T-helper 9 cell (primary cell): ENCODE measurements around the gene DBH.
"Not testable (repeated sequence)": the region's sequence is repeated elsewhere in the genome, so short reads cannot be mapped to it uniquely, and the experiment has no call there.

Source experiments
- DNase-seq: peaks from one replicate; pipeline ENCODE4 v3.0.0-alpha.2; 2020

The DBH gene

DNA sequence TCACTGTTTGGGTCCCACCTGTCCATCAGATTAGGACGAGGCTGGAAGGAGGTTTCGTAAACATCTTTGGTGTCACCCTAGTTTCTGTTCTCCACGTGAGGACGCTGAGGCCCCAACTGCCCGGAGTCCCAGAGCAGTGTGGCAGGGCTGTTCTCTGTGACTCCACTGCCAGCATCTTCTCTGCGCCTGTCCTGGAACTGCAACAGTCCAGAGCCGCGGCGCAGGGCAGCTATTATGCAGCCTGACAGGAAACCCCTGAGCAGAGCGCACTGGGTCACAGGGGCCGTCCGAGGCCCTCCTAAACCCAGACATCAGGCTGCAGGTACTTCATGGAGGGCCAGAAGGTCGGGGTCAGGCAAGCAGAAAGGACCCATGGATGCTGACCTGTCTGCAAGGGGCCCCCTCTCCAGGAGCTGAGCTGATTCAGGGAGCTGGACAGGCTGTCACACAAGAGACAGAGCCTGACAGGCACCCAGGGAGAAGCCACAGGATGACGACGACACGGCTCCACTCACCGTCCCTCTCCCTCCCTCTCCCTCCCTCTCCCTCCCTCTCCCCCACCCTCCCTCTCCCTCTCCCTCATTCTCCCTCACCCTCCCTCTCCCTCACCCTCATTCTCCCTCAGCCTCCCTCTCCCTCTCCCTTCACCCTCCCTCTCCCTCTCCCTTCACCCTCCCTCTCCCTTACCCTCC lies 31.7 kb downstream of the DBH start:
- DNase-seq = no peak

DNA sequence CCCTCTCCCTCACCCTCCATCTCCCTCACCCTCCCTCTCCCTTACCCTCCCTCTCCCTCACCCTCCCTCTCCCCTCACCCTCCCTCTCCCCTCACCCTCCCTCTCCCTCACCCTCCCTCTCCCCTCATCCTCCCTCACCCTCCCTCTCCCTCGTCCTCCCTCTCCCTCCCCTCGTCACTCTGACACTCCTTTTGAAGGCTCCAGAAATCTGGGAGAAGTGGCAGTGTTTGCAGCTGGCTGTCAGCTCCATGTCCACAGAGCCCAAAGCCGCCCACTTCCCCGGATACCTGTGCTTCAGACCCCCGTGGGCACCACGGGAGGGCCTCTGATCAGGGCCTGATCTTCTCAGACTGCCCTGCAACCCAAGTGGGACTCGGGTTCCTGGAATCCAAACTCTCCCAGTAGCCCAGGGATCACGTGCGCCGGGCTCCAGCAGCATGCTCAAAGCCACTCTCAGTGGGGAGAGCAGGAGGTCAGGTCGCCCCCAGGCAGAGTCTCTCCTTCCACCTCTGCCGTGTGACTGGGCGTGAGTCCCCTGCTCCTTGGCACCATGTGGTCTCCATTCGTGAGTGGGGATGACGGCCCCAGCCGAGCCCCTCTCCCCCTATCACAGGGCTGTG lies 33.1 kb downstream of the DBH start:
- DNase-seq = no peak

DNA sequence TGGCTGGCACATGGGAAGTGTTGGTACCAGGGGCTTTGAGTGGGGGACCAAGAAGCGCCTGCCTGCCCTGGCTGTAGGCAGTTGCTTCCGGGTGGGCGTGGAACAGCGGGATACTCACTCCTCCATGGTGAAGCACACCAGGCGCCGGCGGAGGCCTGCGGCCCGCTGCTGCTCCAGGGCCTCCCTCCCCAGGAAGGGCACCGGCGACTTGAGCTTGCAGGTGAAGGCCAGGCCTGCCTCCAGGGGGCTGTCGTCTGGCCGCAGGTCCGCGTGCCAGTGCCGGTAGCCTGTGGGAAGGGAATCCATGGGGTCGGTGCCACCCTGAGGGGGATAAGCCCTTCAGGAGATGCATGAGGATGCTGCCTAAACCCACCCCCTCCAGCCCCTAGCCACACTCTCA lies 34.3 kb downstream of the DBH start:
- DNase-seq = no peak

DNA sequence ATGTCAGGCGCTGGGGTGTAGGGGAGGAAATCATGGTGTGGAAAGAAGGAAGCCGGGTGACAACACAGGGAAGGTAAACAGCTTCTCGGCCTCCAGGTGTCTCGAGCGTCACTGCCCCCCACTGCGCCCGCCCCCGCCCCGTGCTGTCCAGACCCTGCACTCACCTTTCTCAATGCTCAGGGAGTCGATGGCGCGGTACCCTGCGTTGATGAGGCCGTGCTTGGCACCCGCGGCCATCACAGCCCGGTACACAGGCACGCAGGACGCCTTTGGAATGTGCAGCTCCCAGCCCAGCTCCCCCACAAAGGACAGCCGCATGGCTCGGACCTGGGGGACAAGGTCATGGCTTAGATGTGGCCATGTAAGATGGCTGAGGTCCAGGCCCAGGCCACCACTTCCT lies 35.2 kb downstream of the DBH start:
- DNase-seq = no peak

DNA sequence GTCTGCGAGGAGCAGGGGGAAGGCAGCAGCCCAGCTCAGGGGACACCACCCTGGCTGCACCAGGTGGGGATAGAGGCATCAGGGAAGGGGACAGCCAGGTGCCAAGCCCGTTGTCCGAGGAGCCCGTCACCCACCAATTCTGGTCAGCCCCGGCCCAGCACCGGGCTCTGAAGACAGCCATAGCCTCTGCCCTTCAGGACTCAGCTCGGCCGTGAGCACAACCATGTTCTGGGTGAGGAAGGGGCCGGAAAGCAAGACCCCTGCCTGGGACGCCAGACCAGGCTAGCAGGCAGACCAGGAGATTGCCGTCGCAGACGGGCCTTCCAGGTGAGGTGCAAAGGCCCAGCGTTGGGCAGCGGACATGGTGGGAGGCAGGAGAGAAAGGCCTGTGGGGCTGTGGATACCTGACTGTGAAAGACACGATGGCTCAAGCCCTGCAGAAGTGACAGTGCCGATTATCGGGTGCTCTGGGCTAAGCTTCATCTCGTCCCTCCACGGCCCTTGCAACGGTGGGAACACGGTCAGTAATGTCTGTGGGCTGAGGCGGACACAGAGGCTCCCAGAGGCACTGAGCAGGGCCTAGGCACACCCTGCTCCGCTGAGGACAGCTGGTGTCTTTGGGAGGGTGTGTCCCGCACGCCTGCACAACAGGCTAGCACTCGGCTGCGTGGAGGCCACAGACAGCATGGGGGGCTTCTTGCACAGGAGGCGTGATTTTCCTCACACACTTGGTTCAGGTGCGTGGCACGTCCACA lies 36.5 kb downstream of the DBH start:
- no peak for DNase-seq

- no peak for DNase-seq
Measured at GRCh38 chr9:133673258-133673655, 37.1 kb downstream of the DBH start.

DNA sequence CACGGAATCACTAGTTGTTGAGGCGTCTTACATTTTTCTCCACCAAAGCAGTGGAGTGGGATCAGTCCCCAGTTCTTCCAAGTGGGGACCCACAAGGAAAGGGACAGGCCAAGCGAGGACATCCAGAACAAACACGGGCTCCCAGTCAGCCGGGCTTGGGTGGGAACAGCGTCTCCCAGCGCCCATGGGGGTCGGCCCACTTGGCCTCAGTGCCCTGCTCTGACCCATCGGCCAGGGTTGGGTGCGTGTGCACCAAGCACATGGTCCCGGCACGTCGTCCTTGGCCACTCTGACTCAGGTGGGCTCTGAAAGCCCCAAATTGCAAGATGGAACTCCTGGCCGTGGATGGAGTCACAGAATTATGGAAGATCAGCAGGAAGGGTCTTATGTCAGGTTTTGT lies 37.9 kb downstream of the DBH start:
- DNase-seq = no peak

DNA sequence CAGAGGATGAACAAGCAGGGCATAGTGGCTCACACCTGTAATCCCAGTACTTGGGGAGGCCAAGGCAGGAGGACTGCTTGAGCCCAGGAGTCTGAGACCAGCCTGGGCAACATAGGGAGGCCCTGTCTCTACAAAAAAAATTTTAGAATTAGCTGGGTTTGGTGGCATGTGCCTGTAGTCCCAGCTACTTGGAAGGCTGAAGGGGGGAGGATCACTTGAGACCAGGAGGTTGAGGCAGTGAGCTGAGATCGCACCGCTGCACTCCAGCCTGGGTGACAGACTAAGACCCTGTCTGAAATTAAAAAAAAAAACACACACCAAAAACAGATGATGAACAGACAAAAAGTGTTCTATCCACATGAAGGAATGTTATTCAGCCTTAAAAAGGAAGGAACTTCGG lies 39.6 kb downstream of the DBH start:
- not testable (repeated sequence) for DNase-seq

- DNase-seq = no peak
Measured at GRCh38 chr9:133676450-133676849, 40.3 kb downstream of the DBH start.

- peak; percentile 48 for DNase-seq
Measured at GRCh38 chr9:133677126-133678010, 41.2 kb downstream of the DBH start.

GRCh38 chr9:133679056-133679455 lies 42.9 kb downstream of the DBH start:
- DNase-seq = no peak

DNA sequence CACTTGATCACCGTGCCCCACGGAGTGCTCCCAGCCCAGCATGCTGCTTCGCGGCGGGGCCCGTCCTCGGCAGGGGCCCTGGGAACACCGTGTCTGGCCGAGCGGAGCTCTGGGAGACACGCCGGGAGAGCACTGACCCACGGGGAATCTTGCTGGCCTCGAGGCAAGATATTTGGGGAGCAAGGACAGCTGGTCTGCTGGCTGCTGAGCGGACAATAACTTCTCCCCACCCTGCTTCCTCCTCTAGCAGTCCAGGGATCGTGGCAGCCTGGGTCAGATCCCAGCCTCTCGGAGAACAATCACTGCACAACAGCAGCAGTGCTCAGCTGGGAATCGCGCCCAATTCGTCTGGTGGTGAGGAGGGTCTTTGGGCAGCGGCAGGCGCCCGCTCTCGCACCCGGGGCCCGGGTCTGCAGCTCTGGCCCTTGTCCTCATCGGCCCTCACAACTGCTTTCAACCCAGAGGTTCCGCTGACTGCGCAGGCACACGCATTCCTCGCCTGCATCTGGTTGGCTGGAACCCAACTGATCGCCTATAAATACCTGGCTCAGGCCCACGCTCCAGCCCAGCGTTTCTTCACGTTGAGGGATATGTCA lies 43.4 kb downstream of the DBH start:
- no peak for DNase-seq

GRCh38 chr9:133680250-133680975 lies 44.2 kb downstream of the DBH start:
- DNase-seq = no peak

DNA sequence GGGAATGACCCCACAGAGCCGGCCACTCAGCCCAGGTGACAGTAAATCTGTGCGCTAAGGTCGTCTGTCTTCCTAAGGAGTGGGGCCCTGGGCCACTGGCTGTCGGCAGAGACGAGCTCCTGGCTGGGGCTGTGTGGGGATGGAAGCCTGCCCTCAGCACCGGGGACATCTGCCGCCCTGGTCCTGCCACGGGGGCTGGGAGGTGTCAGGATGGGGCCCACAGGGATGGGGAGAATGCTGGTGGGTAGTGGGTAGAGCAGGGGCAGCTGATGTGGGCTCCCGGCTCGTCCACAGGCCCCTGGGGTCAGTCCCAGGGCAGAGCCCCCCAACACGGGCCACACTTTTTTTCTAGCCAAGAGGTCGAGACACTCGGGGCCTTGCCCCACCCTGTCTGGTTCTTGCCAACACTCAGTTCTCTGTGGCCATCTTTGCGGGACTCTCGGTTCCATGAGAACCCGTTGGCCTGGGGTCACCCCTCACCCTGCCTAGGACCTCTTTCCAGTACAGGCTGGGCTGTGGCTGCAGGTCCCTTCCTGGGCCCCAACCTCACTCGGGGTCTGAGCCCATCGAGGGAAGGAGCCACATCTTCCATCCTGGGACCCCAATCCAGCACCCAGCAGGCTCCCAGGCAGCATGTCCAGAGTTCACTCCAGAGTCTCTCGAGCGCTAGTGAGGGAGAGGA lies 45.0 kb downstream of the DBH start:
- DNase-seq = no peak

DNA sequence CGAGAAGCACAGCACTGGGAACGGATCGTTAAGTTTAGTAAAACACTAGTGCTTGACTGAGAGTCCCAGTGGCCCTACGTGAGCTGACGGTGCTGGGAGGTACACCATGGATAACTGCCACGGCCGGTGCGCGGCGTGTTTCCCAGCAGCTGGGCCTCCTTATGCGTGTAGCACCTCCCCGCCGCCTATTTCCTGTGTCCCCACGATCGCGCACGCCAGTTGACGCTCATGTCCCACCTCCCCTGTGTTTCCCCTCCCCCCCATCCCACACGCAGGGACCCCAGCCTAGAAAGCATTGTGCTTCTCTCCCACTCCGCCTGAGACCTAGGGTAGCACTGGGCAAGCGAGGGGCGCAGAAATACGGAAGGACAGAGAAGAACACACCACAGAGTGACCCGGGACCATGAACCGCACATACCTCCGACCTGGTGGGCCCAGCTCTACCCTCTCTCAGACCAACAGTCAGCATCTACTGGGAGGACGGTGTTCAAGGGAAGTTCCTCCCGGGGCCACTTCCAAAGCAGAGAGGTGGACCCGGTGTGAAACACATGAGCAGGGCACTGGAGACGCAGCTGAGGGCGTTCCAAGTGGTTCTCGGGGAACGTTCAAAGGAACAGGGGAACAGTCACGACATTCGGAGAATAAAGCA lies 45.6 kb downstream of the DBH start:
- no peak for DNase-seq

GRCh38 chr9:133682818-133683585 lies 46.8 kb downstream of the DBH start:
- peak; percentile 15 for DNase-seq

GRCh38 chr9:133683586-133684120 lies 47.5 kb downstream of the DBH start:
- peak; percentile 64 for DNase-seq

- DNase-seq = no peak
Measured at GRCh38 chr9:133684121-133684935, 48.2 kb downstream of the DBH start.

GRCh38 chr9:133684936-133685361 lies 48.8 kb downstream of the DBH start:
- DNase-seq = no peak
